HG03025 (cell line): Measurements from ENCODE around the gene PPIL6.

Experiments
- ATAC-seq: cut with Tn5 transposase; IDR thresholded peaks from one replicate; pipeline ENCODE4 v1.9.1; 2021; ENCODE audit warnings: mild to moderate bottlenecking, moderate library complexity; ENCODE audit not compliant: unreplicated experiment, low FRiP score

Gene PPIL6

DNA sequence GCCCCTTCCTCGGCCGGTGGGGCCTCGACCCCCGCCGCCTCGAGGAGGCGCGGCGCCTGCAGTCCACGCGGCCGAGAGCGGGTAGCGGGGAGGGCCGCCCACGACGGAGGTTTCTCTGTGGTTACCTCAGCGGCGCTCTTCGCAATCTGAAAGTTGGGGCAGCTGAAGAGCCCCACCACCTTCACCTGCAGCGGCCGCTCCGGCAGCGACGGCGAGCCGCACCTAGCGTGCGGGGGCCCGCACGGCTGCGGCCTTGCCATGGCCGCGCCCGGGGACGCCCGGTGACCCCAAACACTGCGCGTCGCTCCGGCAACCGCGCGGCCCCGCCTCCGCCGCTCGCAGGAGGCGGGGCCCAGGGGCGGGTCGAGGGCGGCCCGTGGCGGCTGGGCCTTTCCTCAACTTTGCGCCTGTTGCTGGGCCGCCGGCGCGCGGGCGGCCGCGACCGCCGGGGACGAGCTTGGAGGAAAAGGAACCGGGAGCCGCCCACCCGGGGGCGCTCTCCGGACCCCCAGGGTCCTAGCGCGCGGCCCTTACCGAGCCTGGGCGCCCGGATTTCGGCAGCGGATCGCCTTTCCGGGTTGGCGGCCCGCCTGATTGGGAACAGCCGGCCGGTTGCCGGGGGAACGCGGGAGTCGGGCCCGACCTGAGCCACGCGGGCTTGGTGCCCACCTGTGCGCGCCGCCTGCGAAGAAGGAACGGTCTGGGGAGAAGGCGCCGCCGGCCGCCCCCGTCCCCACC is at the start of gene PPIL6, which contains the start of gene SMPD2:
Gene PPIL6 (minus strand): TSS at position 298 of the 738 bp plus-strand sequence. CDS start 38 bp downstream, at position 260.
Gene SMPD2 (plus strand): TSS at position 394 of the 738 bp plus-strand sequence. CDS start 398 bp downstream, outside the sequence.
- peak; percentile 89 for ATAC-seq

- ATAC-seq, result no peak
Measured at GRCh38 chr6:109488001-109488400, 47.6 kb upstream of the PPIL6 start.

GRCh38 chr6:109486068-109486467 is 45.6 kb upstream of the PPIL6 start:
- ATAC-seq, result no peak

GRCh38 chr6:109485266-109485935 is 45.0 kb upstream of the PPIL6 start:
- no peak for ATAC-seq

GRCh38 chr6:109484122-109484521 is 43.7 kb upstream of the PPIL6 start:
- no peak for ATAC-seq

- no peak for ATAC-seq
Measured at GRCh38 chr6:109483735-109484057, 43.3 kb upstream of the PPIL6 start.

DNA sequence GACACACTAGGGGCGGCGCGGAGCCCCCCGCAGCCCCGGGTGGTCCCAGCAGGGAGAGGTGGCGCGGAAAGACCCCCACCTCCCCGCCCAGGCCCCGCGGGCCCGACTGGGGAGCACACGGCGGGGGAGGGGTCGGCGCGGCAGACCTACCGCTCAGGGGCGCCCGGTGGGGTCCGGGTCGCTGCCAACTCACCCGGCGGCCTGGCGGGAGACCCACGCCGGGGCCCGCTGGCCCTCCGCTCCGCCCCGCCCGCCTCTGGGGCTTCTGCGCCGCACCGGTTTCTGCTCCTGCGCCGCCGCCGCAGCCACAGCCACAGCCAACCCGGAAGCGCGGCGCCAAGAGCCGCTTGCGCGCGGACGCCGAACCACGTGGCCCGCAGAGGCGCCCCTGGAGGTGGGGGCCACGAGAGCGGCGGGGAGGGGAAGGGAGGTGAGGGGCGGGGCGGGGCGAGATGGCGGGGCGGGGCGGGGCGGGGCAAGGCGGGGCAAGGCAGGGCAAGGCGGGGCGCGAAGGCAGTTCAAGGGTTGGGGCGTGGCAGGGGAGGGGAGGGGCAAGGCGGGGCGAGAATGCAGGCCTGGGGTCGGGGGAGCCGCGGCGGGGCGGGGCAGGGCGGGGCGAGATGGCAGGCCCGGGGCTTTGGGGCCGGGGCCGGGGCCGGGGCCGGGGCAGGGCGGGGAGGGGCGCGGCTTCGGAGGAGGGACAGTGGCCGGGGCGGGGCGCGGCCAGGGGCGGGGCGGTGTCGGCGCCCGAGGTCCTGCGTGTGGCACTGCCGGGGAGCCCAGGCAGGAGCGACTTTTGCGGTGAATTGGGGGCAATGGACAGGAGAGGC is 42.7 kb upstream of the PPIL6 start, which contains the start of gene ZBTB24:
Gene ZBTB24 (minus strand): TSS at position 315 of the 830 bp plus-strand sequence. CDS start 1,193 bp downstream, outside the sequence.
- ATAC-seq, result peak; percentile 66

- ATAC-seq, result no peak
Measured at GRCh38 chr6:109480993-109481480, 40.6 kb upstream of the PPIL6 start.

GRCh38 chr6:109478841-109479624 is 38.6 kb upstream of the PPIL6 start:
- no peak for ATAC-seq

DNA sequence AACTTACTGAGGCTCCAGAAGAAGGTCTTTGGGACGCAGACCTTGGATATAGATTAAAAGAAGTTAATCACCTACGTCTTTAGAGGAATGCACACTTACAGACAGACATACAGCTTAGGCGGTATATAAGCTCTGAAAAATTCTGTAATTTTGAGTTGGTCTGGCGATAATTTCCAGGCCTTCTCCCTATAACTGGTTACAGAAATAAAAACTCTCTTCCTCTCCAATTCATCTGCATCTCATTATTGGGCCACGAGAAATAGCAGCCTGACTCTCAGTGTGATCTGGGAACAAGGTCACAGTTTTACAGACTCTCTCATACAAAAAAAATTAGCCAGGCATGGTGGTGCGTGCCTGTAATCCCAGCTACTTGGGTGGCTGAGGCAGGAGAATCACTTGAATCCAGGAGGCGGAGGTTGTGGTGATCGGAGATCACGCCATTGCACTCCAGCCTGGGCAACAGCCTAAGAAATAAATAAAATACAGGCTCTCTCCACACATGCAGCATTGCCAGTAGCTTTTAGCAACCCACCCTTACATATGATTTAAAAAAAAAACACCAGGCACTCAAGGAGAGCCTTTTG is 37.9 kb upstream of the PPIL6 start:
- no peak for ATAC-seq

GRCh38 chr6:109477725-109478124 is 37.3 kb upstream of the PPIL6 start:
- no peak for ATAC-seq

- ATAC-seq, result no peak
Measured at GRCh38 chr6:109477184-109477583, 36.8 kb upstream of the PPIL6 start.

DNA sequence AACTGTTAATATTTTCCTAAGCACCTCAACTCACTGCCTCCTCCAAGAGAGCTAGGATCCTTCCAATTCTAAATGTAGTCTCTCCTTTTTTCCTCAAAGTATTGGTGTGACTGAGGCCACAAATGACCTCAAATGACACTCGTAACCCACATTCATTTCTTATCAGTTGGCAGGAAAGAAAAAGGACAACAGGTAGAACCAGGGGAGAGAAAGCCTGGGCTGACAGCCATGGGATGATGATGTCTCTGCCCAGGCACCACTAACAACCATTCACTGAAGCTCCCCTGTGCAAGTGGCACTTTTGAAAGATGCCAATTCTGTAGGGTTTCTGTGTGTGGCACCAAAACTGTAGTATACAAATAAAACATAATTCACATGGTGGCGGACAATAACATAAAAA is 35.2 kb upstream of the PPIL6 start:
- ATAC-seq, result no peak

- ATAC-seq, result no peak
Measured at GRCh38 chr6:109474995-109475394, 34.6 kb upstream of the PPIL6 start.

DNA sequence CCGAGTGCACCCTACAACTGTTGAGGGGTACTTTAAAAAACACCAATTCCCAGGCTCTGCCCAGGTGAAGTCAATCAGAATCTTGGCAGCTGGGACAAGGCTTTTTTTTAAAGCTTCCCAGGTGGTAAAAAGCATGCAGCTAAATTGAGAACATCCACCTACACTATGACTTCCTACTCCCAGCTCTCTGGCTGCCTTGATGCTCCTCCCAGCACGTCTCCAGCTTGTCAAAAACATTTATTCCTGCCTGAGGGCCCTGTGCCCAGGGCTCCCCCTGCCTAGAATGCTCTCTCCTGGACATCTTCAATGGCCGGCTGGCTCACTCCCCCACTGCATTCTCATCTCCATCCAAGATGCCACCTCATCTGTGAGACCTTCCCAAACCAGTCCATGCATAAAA is 32.7 kb upstream of the PPIL6 start:
- ATAC-seq, result no peak

DNA sequence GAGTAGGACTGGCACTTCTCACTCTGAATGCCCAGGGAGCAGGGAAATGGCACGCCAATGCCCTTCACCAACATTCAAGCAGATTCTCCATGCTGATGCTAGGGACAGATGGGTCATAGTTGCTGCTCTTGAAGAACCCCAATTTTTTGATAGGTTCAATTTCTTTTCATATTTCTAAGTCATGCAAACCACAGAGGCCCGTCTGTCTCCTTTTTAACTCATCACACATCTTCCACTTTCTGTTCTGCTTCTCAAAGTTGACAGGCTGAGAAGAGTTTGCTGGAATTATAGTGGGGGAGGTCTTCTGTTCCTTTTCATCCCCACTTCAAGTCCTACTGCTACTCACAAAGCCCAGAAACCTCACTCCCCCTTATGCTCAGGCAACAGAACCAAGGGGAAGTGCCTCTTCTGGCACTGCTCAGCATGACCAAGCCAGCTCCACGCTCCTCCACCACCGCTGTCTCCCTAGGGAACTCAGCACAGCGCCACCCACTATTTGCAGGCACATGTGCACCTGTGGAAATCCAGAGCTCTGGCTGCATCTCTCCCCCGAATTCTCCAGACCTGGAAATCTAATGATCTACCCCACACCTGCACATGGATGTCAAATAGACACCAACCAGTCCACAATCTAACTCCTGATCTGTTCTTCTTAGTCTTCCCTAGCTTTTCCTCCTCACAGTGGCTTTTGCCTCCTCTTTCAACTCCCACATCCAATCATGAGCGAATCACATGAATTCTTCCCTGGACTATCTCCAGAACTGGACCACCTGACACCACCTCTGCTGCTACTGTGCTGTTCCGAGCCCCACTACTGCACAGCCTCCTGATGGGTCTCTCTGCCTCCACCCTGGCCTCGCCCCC is 31.9 kb upstream of the PPIL6 start:
- no peak for ATAC-seq

- ATAC-seq, result no peak
Measured at GRCh38 chr6:109471105-109471810, 30.8 kb upstream of the PPIL6 start.

DNA sequence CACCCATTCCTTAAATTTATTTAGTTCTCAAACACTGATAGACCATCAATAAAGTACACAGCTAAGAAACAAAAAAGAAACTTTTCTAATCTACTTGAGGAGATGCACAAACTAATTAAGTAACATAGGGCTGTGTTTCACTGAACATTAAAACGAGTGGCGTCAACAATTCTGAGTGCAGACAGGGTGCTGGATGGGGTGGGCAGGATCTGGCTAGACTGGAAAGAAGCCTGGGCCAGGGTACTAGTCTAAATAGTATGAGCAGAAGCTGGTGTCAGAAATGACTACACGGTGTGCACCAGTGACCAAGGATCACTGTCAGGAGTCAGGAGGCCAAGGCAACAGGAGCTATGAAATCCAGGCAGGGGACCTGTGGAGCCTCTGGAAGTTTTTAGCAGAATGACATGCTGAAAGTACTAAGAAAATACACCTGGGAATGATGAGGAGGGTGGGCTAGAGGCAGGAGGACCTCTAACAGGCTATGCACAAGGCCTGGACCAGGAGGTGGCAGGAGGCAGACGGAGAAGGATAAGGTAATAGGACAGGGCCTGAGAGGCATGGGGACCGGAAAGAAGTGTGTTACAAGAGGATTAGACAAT is 29.3 kb upstream of the PPIL6 start:
- ATAC-seq, result no peak
